HepG2 (cell line): ENCODE results near the gene LRPAP1.

ENCODE experiments used
- EP300 ChIP-seq, 3 experiments: sonication (generic) in 1 of 3; formaldehyde crosslinking in 1 of 3; IDR thresholded peaks; 2 replicates each; pipeline versions ENCODE4 v1.5.1 to v1.6.1; 2011 to 2020; ENCODE audit warnings: low read depth in 2 of 3, low read length in 2 of 3, borderline replicate concordance in 1 of 3, improper control_type of control experiment in 1 of 3, mild to moderate bottlenecking in 1 of 3, missing genetic modification reagents in 1 of 3, moderate library complexity in 1 of 3
- FOXM1 ChIP-seq: sonication (generic); formaldehyde crosslinking; IDR thresholded peaks from 2 replicates; pipeline ENCODE4 v1.5.0; 2020; ENCODE audit warnings: missing genetic modification reagents
- HOXA5 ChIP-seq: sonication (generic); formaldehyde crosslinking; IDR thresholded peaks from 2 replicates; pipeline ENCODE4 v1.4.0; 2020; ENCODE audit warnings: missing genetic modification reagents
- ZNF510 ChIP-seq: sonication (generic); formaldehyde crosslinking; IDR thresholded peaks from 2 replicates; pipeline ENCODE4 v1.4.0; 2020; ENCODE audit warnings: low read depth, mild to moderate bottlenecking, missing genetic modification reagents

DNA sequence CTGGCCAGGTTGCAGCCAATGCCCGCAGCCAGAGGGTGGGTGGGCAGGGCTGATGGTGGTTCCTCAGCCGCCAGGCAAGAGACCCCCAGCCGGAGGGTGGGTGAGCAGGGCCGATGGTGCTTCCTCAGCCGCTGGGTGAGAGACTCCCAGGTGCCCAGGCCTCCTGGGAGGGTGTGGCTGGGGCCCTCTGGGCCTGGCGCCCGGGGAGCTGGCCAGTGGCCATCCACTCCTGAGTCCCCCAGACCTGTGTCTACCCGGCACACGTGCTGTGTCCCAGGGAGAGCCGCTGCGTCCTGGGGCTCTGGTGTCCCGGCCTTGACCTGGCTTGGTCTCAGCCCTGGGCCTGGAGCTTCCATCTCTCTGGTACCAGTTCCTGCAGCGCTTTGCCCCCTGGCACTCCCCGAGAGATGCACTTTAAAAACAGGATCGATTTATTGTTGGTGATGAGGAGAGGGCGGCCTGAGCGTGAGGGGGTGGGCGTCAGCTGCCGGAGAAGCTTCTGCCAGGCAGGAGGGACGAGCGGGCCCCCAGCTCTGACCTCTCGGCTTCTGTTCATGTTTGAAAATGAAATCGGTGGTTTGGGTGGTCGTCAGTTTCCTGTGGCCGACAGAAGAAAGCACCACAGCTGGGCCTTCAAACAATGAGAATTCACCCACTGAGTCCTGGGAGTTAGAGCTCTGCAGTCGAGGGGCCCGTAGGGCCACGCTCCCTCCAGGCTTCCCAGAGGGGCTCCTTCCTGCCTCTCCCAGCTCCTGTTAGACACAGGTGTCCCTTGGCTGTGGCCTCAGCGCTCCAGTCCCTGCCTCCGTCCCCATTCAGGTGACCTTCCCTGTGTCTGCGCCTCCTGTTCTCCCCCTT is 62.6 kb downstream of the LRPAP1 start:
- no peak for TF ChIP-seq ZNF510 (CRISPR knock-in tag)
- no peak for TF ChIP-seq HOXA5 (CRISPR knock-in tag)
- TF ChIP-seq EP300 (IDR thresholded peaks at IDR 0.05; ENCODE audit: low read depth in 2 of 2, low read length in 2 of 2) = no peak
- TF ChIP-seq EP300 (CRISPR knock-in tag; IDR thresholded peaks at IDR 0.05; ENCODE audit: borderline replicate concordance) = no peak
- TF ChIP-seq FOXM1 = no peak
